GM19099 (cell line): ENCODE data around the gene CSH1.
"Not testable (repeated sequence)": the region's sequence is repeated elsewhere in the genome, so short reads cannot be mapped to it uniquely, and the experiment has no call there.

Experiments
- POLR2A ChIP-seq: IDR thresholded peaks from 3 replicates; pipeline ENCODE4 v1.6.1; 2011; ENCODE audit warnings: low read depth; ENCODE audit not compliant: insufficient read length; ENCODE audit errors: extremely low read depth

Gene CSH1

GRCh38 chr17:63896524-63897354 is at the start of gene CSH1:
Gene CSH1 (minus strand): TSS chr17:63896574. CDS start chr17:63896511, 63 bp downstream.
- TF ChIP-seq POLR2A = not testable (repeated sequence)

GRCh38 chr17:63945784-63946439 is 49.5 kb upstream of the CSH1 start:
- TF ChIP-seq POLR2A = peak; percentile 15

- TF ChIP-seq POLR2A = no peak
Measured at GRCh38 chr17:63944736-63945499, 48.5 kb upstream of the CSH1 start.

- TF ChIP-seq POLR2A = no peak
Measured at GRCh38 chr17:63943745-63944144, 47.4 kb upstream of the CSH1 start.

- no peak for TF ChIP-seq POLR2A
Measured at GRCh38 chr17:63942309-63942985, 46.1 kb upstream of the CSH1 start.

- no peak for TF ChIP-seq POLR2A
Measured at GRCh38 chr17:63941751-63942150, 45.4 kb upstream of the CSH1 start.

GRCh38 chr17:63941162-63941561 is 44.8 kb upstream of the CSH1 start:
- TF ChIP-seq POLR2A = no peak

GRCh38 chr17:63940584-63940983 is 44.2 kb upstream of the CSH1 start:
- no peak for TF ChIP-seq POLR2A

- TF ChIP-seq POLR2A = no peak
Measured at GRCh38 chr17:63939884-63940283, 43.5 kb upstream of the CSH1 start.

GRCh38 chr17:63939401-63939800 is 43.0 kb upstream of the CSH1 start:
- TF ChIP-seq POLR2A = no peak

GRCh38 chr17:63937920-63938319 is 41.5 kb upstream of the CSH1 start:
- TF ChIP-seq POLR2A = no peak

GRCh38 chr17:63937319-63937718 is 40.9 kb upstream of the CSH1 start:
- no peak for TF ChIP-seq POLR2A

GRCh38 chr17:63934183-63935112 is 38.1 kb upstream of the CSH1 start:
- TF ChIP-seq POLR2A = no peak

- TF ChIP-seq POLR2A = no peak
Measured at GRCh38 chr17:63933598-63933997, 37.2 kb upstream of the CSH1 start.
